Measurements from ENCODE around the gene ATP10B.

DNA sequence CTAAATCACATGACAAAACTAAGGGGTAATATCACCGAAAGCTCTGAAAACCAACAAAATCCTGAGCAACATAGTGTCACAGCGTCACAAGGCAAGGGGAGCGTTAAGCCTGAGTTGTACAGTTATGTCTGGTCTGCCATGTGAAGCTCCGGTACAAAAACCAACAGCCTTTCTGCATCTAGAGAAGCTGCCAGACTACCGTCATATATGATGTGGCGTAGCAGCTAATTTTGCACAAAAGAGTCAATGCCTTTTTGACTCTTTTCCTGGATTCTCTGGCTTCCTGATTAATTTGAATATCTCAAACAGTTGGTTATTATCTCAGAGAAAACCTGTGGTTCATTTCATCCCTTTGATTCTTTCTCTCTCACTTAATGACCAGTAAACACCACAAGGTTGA lies 16.0 kb upstream of the ATP10B start:
- TF ChIP-seq, protein P1, sequence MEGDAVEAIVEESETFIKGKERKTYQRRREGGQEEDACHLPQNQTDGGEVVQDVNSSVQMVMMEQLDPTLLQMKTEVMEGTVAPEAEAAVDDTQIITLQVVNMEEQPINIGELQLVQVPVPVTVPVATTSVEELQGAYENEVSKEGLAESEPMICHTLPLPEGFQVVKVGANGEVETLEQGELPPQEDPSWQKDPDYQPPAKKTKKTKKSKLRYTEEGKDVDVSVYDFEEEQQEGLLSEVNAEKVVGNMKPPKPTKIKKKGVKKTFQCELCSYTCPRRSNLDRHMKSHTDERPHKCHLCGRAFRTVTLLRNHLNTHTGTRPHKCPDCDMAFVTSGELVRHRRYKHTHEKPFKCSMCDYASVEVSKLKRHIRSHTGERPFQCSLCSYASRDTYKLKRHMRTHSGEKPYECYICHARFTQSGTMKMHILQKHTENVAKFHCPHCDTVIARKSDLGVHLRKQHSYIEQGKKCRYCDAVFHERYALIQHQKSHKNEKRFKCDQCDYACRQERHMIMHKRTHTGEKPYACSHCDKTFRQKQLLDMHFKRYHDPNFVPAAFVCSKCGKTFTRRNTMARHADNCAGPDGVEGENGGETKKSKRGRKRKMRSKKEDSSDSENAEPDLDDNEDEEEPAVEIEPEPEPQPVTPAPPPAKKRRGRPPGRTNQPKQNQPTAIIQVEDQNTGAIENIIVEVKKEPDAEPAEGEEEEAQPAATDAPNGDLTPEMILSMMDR (IDR thresholded peaks at IDR 0.05; ENCODE audit: poor library complexity, severe bottlenecking): no peak
- no peak for TF ChIP-seq EP300 (conservative IDR thresholded peaks at IDR 0.05; ENCODE audit: poor library complexity, severe bottlenecking)
- TF ChIP-seq EZH2 (IDR thresholded peaks at IDR 0.05; ENCODE audit: borderline replicate concordance, insufficient read depth, low read length, poor library complexity, severe bottlenecking): no peak
- no peak for TF ChIP-seq POLR2AphosphoS5 (IDR thresholded peaks at IDR 0.05)
- no peak for TF ChIP-seq TAF1 (IDR thresholded peaks at IDR 0.05; ENCODE audit: low read depth)
- no peak for TF ChIP-seq SMC3 (conservative IDR thresholded peaks at IDR 0.05; ENCODE audit: poor library complexity)
- TF ChIP-seq MXI1 (conservative IDR thresholded peaks at IDR 0.05; ENCODE audit: poor library complexity, severe bottlenecking): no peak
- TF ChIP-seq, protein P2, sequence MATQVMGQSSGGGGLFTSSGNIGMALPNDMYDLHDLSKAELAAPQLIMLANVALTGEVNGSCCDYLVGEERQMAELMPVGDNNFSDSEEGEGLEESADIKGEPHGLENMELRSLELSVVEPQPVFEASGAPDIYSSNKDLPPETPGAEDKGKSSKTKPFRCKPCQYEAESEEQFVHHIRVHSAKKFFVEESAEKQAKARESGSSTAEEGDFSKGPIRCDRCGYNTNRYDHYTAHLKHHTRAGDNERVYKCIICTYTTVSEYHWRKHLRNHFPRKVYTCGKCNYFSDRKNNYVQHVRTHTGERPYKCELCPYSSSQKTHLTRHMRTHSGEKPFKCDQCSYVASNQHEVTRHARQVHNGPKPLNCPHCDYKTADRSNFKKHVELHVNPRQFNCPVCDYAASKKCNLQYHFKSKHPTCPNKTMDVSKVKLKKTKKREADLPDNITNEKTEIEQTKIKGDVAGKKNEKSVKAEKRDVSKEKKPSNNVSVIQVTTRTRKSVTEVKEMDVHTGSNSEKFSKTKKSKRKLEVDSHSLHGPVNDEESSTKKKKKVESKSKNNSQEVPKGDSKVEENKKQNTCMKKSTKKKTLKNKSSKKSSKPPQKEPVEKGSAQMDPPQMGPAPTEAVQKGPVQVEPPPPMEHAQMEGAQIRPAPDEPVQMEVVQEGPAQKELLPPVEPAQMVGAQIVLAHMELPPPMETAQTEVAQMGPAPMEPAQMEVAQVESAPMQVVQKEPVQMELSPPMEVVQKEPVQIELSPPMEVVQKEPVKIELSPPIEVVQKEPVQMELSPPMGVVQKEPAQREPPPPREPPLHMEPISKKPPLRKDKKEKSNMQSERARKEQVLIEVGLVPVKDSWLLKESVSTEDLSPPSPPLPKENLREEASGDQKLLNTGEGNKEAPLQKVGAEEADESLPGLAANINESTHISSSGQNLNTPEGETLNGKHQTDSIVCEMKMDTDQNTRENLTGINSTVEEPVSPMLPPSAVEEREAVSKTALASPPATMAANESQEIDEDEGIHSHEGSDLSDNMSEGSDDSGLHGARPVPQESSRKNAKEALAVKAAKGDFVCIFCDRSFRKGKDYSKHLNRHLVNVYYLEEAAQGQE (IDR thresholded peaks at IDR 0.05; ENCODE audit: borderline replicate concordance): no peak

Data from neural cell (in vitro differentiated cells).